NT2/D1 (cell line): Measurements from ENCODE around the gene GNAQ.

Experiments used
- SUZ12 ChIP-seq: IDR thresholded peaks from 2 replicates; pipeline ENCODE4 v1.6.1; 2011; ENCODE audit not compliant: insufficient read length, insufficient read depth; ENCODE audit errors: extremely low read depth
- YY1 ChIP-seq: IDR thresholded peaks from 2 replicates; pipeline ENCODE4 v1.6.1; 2011; ENCODE audit not compliant: insufficient read length, insufficient read depth
- ZNF274 ChIP-seq: IDR thresholded peaks from 2 replicates; pipeline ENCODE4 v1.6.1; 2011; ENCODE audit warnings: mild to moderate bottlenecking, low read depth, low read length

DNA sequence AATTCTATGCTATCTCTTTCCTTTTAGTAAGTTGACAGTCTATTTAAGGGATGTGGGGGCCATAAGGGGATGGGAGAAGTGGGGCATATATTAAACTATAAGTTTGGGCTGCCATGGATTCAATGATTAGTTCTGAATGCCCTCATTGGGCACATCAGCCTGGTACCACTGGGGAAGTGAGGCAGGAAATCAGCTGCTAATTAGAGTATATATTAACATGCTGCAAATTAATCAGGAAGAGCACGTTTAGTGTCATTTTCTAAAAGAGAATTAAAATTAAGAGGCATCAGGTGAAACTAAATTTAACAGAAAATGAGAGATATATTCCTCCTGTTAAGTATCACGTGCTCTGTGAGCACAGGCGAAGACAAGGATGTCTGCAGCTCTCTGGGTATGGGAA lies 260.4 kb downstream of the GNAQ start:
- TF ChIP-seq YY1, result no peak
- TF ChIP-seq SUZ12, result no peak
- no peak for TF ChIP-seq ZNF274
